ENCODE results near the gene KCTD10.
A peak's percentile ranks its signal among the peaks of the same experiment; 100 is the strongest.

KCTD10 gene

GRCh38 chr12:109496306-109496705, 19.2 kb upstream of the KCTD10 start:
- FAIRE-seq (no peak), DNase-seq (ENCODE audit: extremely low spot score, insufficient read length, low read depth) (no peak)

- DNase-seq (ENCODE audit: extremely low spot score, insufficient read length, low read depth) (no peak), FAIRE-seq (peak; percentile 31)
Observed at GRCh38 chr12:109495012-109495411, 17.9 kb upstream of the KCTD10 start.

GRCh38 chr12:109494348-109494881, 17.3 kb upstream of the KCTD10 start:
- no peak for FAIRE-seq
- no peak for DNase-seq (ENCODE audit: extremely low spot score, insufficient read length, low read depth)

GRCh38 chr12:109493938-109494337, 16.8 kb upstream of the KCTD10 start:
- FAIRE-seq (no peak), DNase-seq (ENCODE audit: extremely low spot score, insufficient read length, low read depth) (no peak)

GRCh38 chr12:109493090-109493489, 16.0 kb upstream of the KCTD10 start:
- FAIRE-seq (no peak), DNase-seq (ENCODE audit: extremely low spot score, insufficient read length, low read depth) (no peak)

- DNase-seq (ENCODE audit: extremely low spot score, insufficient read length, low read depth) (no peak), FAIRE-seq (no peak)
Observed at GRCh38 chr12:109492371-109492770, 15.3 kb upstream of the KCTD10 start.

- DNase-seq (ENCODE audit: extremely low spot score, insufficient read length, low read depth) (no peak), FAIRE-seq (no peak)
Observed at GRCh38 chr12:109491671-109492070, 14.6 kb upstream of the KCTD10 start.

DNA sequence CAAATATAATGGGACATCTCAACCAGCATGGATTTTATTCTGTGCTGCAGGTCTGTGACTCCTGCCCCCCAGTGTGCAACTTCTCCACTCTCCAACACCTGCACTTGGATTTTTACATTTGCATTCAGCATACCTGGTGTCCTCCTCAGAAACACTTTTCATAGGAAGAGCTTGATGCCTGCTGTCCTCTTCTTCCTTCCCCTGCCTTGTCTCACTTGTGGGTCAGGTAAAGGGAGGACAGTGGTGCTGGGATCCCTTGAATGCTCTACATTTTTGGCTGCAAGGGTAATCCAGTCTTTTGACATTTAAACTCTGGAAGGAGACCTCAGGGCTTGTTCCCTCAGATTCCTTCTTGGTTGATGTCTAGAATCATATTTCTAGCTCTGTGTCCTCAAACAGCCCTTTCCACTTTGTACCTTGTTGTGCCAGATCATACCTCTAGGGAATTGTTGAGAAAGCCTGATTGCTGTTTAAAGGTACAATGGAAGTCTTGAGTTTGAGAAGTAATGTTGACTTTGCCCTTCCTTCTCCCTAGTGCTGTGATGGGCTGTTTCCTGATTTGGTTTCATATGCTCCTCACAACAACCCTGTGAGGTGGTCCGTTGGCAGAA, 13.0 kb upstream of the KCTD10 start:
- FAIRE-seq, result no peak
- DNase-seq (ENCODE audit: extremely low spot score, insufficient read length, low read depth), result no peak

GRCh38 chr12:109489016-109489954, 12.2 kb upstream of the KCTD10 start:
- DNase-seq (ENCODE audit: extremely low spot score, insufficient read length, low read depth) (no peak), FAIRE-seq (no peak)

GRCh38 chr12:109488051-109488665, 11.1 kb upstream of the KCTD10 start:
- FAIRE-seq, result no peak

GRCh38 chr12:109487181-109488050, 10.3 kb upstream of the KCTD10 start:
- FAIRE-seq (no peak), DNase-seq (ENCODE audit: extremely low spot score, insufficient read length, low read depth) (no peak)

More at GRCh38 chr12:109488051-109488665, 11.1 kb upstream of the KCTD10 start:
- no peak for DNase-seq (ENCODE audit: extremely low spot score, insufficient read length, low read depth)

GRCh38 chr12:109485201-109485600, 8.1 kb upstream of the KCTD10 start:
- FAIRE-seq, result no peak
- no peak for DNase-seq (ENCODE audit: extremely low spot score, insufficient read length, low read depth)

DNA sequence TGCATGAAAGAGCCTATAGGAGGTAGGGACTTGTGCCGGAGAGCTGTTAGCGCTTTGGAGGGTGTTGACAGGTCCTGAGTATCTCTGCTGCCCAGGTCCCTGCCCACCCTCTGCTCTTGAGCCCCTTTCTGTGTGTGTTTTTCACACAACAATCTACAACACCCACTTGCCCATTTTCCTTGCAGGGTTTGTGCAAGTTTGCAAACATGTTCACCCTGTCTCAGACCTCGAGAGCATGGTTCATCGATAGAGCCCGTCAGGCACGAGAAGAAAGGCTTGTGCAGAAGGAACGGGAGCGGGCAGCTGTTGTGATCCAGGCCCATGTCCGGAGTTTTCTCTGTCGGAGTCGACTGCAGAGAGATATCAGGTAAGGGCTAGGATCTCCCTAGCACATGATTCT, 6.2 kb upstream of the KCTD10 start:
- FAIRE-seq, result no peak
- no peak for DNase-seq (ENCODE audit: extremely low spot score, insufficient read length, low read depth)

GRCh38 chr12:109482894-109483293, 5.8 kb upstream of the KCTD10 start:
- FAIRE-seq, result no peak
- DNase-seq (ENCODE audit: extremely low spot score, insufficient read length, low read depth), result no peak

GRCh38 chr12:109482491-109482890, 5.4 kb upstream of the KCTD10 start:
- FAIRE-seq (no peak), DNase-seq (ENCODE audit: extremely low spot score, insufficient read length, low read depth) (no peak)

DNA sequence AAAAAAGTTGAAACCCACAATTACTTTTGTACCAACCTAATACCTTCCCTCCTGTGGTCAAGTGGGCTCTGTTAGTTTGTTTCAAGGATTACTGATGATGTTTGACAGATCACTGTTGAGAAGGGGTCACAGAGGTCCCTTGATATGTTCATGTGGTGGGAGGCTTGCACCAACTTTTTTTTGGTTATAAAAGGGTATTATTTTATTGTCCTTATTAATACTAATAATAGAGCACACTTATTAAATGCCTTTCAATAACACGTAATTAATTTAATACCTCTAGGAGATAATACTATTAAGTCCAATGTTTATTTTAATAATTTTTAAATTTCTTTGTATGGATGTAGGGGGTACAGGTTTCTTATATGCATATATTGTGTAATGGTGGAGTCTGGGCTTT, 4.8 kb upstream of the KCTD10 start:
- DNase-seq (ENCODE audit: extremely low spot score, insufficient read length, low read depth) (no peak), FAIRE-seq (no peak)

- FAIRE-seq, result no peak
Observed at GRCh38 chr12:109480356-109480755, 3.3 kb upstream of the KCTD10 start.

DNA sequence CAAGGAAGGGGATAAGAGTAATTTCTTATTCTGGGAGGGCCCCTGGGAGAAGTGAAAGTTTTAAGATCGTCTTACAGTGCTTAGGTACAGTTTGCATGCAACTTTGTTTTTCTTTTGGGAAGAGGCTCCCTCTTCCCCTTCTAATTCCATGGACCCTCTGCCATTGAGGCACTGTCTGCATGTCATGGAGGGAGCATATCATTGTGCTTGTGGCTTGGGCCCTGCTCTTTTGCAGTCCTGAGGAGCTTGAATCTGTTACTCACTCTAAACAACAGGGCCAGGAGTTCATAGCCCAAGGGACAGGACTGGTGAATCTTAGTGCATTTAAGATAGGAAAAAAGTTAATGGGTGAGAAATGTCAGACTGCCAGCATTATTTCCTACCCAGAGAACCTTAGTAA, 2.7 kb upstream of the KCTD10 start:
- no peak for FAIRE-seq

More at GRCh38 chr12:109480356-109480755, 3.3 kb upstream of the KCTD10 start:
- DNase-seq (ENCODE audit: extremely low spot score, insufficient read length, low read depth), result no peak

DNA sequence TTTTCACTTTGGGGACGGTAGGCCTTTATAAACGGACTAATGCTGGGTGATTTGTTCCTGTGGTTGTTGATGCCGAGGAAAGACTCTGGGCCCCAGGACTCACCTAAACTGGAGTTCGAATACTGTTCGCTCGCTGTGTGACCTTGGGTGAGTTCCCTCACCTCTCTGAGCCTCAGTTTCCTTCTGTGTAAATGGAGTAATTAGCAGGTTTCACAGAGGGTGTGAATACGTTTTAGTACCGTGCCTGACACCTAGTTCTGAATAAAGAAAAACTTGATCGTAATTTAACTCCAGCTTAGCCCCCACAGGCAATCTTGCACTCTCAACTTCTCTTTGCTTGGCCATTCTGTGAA, 839 bp upstream of the KCTD10 start:
- FAIRE-seq (no peak), DNase-seq (ENCODE audit: extremely low spot score, insufficient read length, low read depth) (no peak)

More for the DNA sequence above, 2.7 kb upstream of the KCTD10 start:
- no peak for DNase-seq (ENCODE audit: extremely low spot score, insufficient read length, low read depth)

DNA sequence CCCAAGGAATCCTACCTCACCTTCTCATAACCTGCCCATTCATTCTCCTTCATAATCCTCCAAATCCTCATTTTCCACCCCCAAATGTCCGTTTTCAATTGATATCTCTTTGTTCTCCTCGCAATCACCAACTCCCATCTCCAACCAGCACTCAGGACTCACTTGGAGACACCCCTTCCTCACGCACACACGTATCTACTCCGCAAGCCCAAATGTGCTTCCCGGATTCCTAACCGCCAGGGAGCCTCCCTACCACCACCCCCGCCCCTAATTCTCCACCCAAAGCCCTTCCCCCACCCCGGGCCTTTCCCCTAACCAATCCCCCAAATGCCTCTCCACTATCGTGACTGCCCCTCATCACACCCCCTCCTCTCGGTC, 304 bp downstream of the KCTD10 start:
- FAIRE-seq (no peak), DNase-seq (ENCODE audit: extremely low spot score, insufficient read length, low read depth) (no peak)

All from GM18507 (cell line).